Activated T-helper 17 cell treated with anti-CD3 and anti-CD28 coated beads, Interleukin-2, amount 50 U/mL, for 72 hours (primary cell): ENCODE results near the gene MAP7. TPM values are rescaled to one million over a fixed set of nuclear protein-coding genes. Genes with fewer than 3 reads are reported as not detected.
"Not testable (repeated sequence)": the region's sequence is repeated elsewhere in the genome, so short reads cannot be mapped to it uniquely, and the experiment has no call there.

Source experiments
- ATAC-seq: fragments of 150-1000 bp; cut with Tn5 transposase; replicated peaks from 2 replicates; pipeline ENCODE4 v1.10.0; 2021; ENCODE audit warnings: mild to moderate bottlenecking, moderate library complexity
- H3K27ac Mint-ChIP-seq: one replicate; pipeline ENCODE4 v1.8.0; 2022; ENCODE audit warnings: mixed read lengths
- H3K27me3 Mint-ChIP-seq: one replicate; pipeline ENCODE4 v1.8.0; 2022; ENCODE audit warnings: mixed read lengths
- H3K36me3 Mint-ChIP-seq: one replicate; pipeline ENCODE4 v1.8.0; 2022; ENCODE audit warnings: low read depth, mild to moderate bottlenecking, mixed read lengths
- H3K4me1 Mint-ChIP-seq: one replicate; pipeline ENCODE4 v1.8.0; 2022; ENCODE audit warnings: mixed read lengths
- H3K4me3 Mint-ChIP-seq: one replicate; pipeline ENCODE4 v1.8.0; 2022; ENCODE audit warnings: mild to moderate bottlenecking, mixed read lengths
- H3K9me3 Mint-ChIP-seq: one replicate; pipeline ENCODE4 v1.8.0; 2022; ENCODE audit warnings: mixed read lengths
- total RNA-seq, 2 donors: library from RNA; stranded (reverse); gene quantifications; one replicate each; pipeline ENCODE4 v1.2.3, GENCODE V29; 2022

The MAP7 gene
- total RNA-seq, 2 donors from 2014 or later = 0.76 to 1.2 TPM

GRCh38 chr6:136494059-136494458, 56.2 kb downstream of the MAP7 start:
- no peaks in the 10 kb centered on the region for H3K9me3 Mint-ChIP-seq
- H3K27me3 Mint-ChIP-seq = peaks cover 2% of the 10 kb centered on the region
- no peak overlapping the region for H3K27ac Mint-ChIP-seq
- no peak for ATAC-seq
- H3K4me1 Mint-ChIP-seq = no peaks in the 10 kb centered on the region
- H3K4me3 Mint-ChIP-seq = no peak overlapping the region
- no peaks in the 10 kb centered on the region for H3K36me3 Mint-ChIP-seq

DNA sequence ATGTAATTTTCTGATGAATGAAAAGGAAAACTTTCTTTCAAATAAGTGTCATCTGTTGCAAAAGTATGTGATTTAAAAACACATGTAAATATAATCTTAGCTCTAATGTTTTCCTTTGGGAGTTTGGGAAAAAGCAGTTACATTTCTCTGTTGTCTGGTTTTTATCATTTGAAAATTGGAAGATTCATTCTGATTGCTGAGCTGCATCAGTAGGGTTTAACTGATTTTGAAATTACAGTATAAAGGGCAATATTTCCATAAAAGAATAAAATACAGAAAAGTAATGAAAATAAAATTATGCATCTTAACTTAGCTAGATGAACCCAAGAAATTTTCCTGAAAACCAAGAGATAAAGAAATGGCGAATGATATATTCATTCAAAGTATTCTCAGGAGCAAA, 57.8 kb downstream of the MAP7 start:
- Mint-ChIP-seq H3K27me3 (peaks cover 2% of the 10 kb centered on the region), H3K4me3 (no peak overlapping the region), H3K27ac (no peak overlapping the region), H3K9me3 (no peaks in the 10 kb centered on the region), H3K36me3 (no peaks in the 10 kb centered on the region), H3K4me1 (no peaks in the 10 kb centered on the region)
- ATAC-seq = no peak

DNA sequence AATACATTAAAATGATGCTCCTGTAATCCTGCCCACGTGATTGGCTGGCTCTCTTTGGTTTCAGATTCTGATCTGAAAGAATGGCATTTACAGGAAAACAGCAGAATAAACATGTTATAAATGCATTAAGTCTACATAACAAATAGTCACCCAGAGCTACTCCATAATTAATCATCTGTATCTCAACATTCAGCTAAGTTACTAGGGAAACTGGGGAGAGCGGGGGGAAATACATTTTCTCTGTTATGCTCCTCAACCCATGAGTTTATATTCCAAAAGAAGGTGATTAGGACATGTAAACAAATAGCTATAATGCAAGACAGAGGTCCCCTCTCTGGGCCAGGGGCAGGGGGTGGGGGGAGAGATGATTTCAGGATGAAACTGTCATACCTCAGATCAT, 58.5 kb downstream of the MAP7 start:
- Mint-ChIP-seq H3K4me3 (no peak overlapping the region), H3K27ac (no peak overlapping the region), H3K4me1 (no peaks in the 10 kb centered on the region), H3K9me3 (no peaks in the 10 kb centered on the region), H3K36me3 (no peaks in the 10 kb centered on the region), H3K27me3 (peaks cover 2% of the 10 kb centered on the region)
- no peak for ATAC-seq

DNA sequence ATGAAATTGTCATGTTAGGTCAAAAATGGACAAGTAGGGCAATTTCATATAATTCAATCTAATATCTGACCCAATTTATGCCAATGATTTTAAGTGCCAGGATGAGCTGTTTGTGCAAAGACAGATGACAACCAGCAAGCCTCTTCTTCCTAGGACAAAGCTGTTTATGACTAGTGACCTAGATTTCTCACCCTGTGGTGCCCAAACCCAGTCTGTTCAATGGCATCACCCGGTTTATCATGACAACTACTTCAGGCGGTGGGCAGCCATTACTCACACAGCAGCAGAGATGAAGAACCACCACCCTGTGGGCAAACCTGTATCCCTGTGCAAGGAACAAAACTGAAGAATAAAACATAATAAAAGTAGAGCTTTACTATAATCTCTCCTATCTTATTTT, 59.0 kb downstream of the MAP7 start:
- H3K27me3 Mint-ChIP-seq = peaks cover 2% of the 10 kb centered on the region

DNA sequence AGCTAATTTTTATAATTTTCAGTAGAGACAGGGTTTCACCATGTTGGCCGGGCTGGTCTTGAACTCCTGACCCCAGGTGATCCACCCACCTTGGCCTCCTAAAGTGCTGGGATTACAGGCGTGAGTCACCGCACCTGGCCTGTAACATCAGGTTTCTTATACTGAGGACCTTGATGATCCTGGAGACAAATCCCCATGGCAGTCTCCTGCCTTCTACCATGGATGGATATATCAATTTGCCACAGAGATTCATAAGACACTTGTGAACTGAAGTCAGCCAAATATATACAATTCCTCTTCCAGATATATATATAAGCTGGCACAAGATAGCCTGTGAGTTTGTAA, 60.6 kb downstream of the MAP7 start:
- not testable (repeated sequence) for H3K36me3 Mint-ChIP-seq, H3K27me3 Mint-ChIP-seq, H3K4me1 Mint-ChIP-seq, H3K27ac Mint-ChIP-seq, ATAC-seq, H3K4me3 Mint-ChIP-seq, H3K9me3 Mint-ChIP-seq

More for the DNA sequence above, 59.0 kb downstream of the MAP7 start:
- Mint-ChIP-seq H3K4me3 (no peak overlapping the region), H3K36me3 (no peaks in the 10 kb centered on the region), H3K27ac (no peak overlapping the region), H3K9me3 (no peaks in the 10 kb centered on the region), H3K4me1 (no peaks in the 10 kb centered on the region)
- ATAC-seq = no peak

DNA sequence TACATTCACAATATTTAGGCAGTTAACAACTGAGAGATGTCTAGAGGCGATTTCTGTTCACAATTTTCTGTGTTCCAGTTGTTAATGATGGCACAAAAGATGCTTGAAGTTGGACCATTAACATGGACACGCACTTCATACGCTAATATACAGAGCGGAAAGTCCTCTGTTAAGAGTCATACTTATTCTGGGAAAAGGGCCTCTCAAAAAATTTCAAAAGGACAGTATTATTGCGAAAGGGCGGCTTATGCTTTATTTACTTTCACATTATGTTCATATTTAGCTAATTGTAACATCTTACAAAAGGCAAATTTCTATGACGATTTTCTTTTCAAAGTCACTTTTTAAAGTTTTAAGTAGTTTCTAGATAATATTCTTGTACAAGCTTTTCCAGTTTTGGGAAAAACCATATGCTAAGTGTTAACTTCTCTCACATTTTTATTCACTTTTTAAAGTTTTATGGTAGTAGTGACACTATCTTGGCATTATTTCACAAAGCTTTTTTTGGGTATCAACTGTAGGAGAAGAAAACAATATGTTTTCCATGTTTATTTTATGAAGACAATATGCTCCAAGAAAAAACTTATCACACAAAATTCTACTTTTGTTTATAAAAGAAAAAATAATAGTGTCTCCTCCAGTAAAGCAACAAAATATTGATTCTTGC, 62.3 kb downstream of the MAP7 start:
- no peaks in the 10 kb centered on the region for H3K4me1 Mint-ChIP-seq
- H3K27me3 Mint-ChIP-seq = no peaks in the 10 kb centered on the region
- H3K9me3 Mint-ChIP-seq = no peaks in the 10 kb centered on the region
- no peak overlapping the region for H3K27ac Mint-ChIP-seq
- no peak overlapping the region for H3K4me3 Mint-ChIP-seq
- H3K36me3 Mint-ChIP-seq = no peaks in the 10 kb centered on the region
- ATAC-seq = no peak

- no peak overlapping the region for H3K27ac Mint-ChIP-seq
- no peak overlapping the region for H3K4me3 Mint-ChIP-seq
- H3K36me3 Mint-ChIP-seq = no peaks in the 10 kb centered on the region
- no peaks in the 10 kb centered on the region for H3K27me3 Mint-ChIP-seq
- H3K9me3 Mint-ChIP-seq = no peaks in the 10 kb centered on the region
- ATAC-seq = no peak
- H3K4me1 Mint-ChIP-seq = no peaks in the 10 kb centered on the region
Measured at GRCh38 chr6:136486357-136486756, 63.9 kb downstream of the MAP7 start.

DNA sequence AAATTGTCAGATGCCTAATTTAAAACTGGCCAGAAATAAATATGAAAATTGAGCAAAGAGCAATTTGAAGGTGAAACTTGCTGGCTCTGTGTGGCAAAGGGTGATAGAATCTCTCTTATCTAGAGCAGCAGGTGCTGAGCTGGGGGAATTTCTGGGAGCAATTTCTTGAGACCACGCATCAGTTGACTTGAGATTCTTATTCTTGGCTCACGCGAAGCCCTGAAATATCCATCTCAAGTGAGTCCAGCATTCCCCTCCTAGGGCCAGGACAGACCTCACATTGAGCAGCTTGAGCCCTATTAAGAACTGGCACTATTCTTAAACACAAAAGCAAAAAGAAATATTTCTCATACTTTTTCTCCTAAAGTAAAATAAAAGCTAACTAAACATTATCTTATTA, 66.3 kb downstream of the MAP7 start:
- H3K4me1 Mint-ChIP-seq = no peaks in the 10 kb centered on the region
- no peaks in the 10 kb centered on the region for H3K36me3 Mint-ChIP-seq
- ATAC-seq = no peak
- H3K4me3 Mint-ChIP-seq = no peak overlapping the region
- no peak overlapping the region for H3K27ac Mint-ChIP-seq
- no peaks in the 10 kb centered on the region for H3K9me3 Mint-ChIP-seq
- H3K27me3 Mint-ChIP-seq = no peaks in the 10 kb centered on the region

GRCh38 chr6:136483005-136483404, 67.2 kb downstream of the MAP7 start:
- H3K4me1 Mint-ChIP-seq, H3K9me3 Mint-ChIP-seq, ATAC-seq, H3K27me3 Mint-ChIP-seq, H3K4me3 Mint-ChIP-seq, H3K36me3 Mint-ChIP-seq, H3K27ac Mint-ChIP-seq: not testable (repeated sequence)

DNA sequence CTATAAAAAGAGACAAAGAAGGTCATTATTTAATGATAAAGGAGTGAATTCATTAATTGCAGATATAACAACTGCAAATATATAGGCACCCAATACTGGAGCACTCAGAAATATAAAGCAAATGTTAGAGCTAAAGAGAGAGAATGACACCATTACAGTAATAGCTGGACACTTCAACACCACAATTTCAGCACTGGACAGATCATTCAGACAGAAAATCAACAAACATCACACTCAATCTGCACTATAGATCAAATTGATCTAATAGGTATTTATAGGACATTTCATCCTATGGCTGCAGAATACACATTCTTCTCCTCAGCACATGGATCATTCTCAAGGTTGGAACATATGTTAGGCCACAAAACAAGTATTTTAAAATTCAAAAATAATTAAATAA, 72.7 kb downstream of the MAP7 start:
- H3K27me3 Mint-ChIP-seq = peaks cover 19% of the 10 kb centered on the region
- H3K27ac Mint-ChIP-seq = no peak overlapping the region
- no peaks in the 10 kb centered on the region for H3K4me1 Mint-ChIP-seq
- H3K9me3 Mint-ChIP-seq = no peaks in the 10 kb centered on the region
- H3K4me3 Mint-ChIP-seq = no peak overlapping the region
- no peaks in the 10 kb centered on the region for H3K36me3 Mint-ChIP-seq
- no peak for ATAC-seq

GRCh38 chr6:136475686-136476085, 74.5 kb downstream of the MAP7 start:
- H3K4me1 Mint-ChIP-seq = no peaks in the 10 kb centered on the region
- no peak for ATAC-seq
- no peak overlapping the region for H3K27ac Mint-ChIP-seq
- H3K36me3 Mint-ChIP-seq = no peaks in the 10 kb centered on the region
- no peak overlapping the region for H3K4me3 Mint-ChIP-seq
- no peaks in the 10 kb centered on the region for H3K9me3 Mint-ChIP-seq
- H3K27me3 Mint-ChIP-seq = peaks cover 22% of the 10 kb centered on the region

DNA sequence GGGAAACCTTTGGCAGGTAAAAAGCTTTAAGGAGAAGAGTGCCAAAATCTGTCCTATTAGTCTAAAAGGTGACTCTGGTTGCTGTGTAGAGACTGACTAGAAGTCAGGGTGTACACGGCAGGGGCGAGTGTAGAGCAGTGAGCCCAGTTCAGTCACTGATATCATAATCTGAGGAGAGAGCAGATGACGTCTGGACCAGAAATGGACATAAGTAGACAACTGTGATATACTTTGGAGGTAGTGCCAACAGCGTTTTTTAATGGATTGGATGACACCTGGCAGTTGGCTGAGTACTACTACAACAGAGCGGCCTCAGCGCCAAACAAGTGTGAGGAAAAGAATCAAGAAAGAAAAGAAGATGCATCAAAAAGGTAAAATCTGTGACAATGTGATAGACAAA, 76.0 kb downstream of the MAP7 start:
- Mint-ChIP-seq H3K27me3 (peaks cover 22% of the 10 kb centered on the region), H3K4me1 (peaks cover 2% of the 10 kb centered on the region), H3K27ac (no peak overlapping the region), H3K4me3 (no peak overlapping the region), H3K9me3 (no peaks in the 10 kb centered on the region), H3K36me3 (no peaks in the 10 kb centered on the region)
- ATAC-seq = no peak

- peaks cover 14% of the 10 kb centered on the region for H3K27me3 Mint-ChIP-seq
- no peak for ATAC-seq
- H3K4me1 Mint-ChIP-seq = peaks cover 4% of the 10 kb centered on the region
- H3K27ac Mint-ChIP-seq = no peak overlapping the region
- no peak overlapping the region for H3K4me3 Mint-ChIP-seq
- no peaks in the 10 kb centered on the region for H3K36me3 Mint-ChIP-seq
- no peaks in the 10 kb centered on the region for H3K9me3 Mint-ChIP-seq
Measured at GRCh38 chr6:136471922-136472321, 78.3 kb downstream of the MAP7 start.

- Mint-ChIP-seq H3K9me3 (no peaks in the 10 kb centered on the region), H3K27me3 (peaks cover 14% of the 10 kb centered on the region)
- no peak for ATAC-seq
Measured at GRCh38 chr6:136471372-136471771, 78.8 kb downstream of the MAP7 start.

GRCh38 chr6:136470044-136470443, 80.2 kb downstream of the MAP7 start:
- Mint-ChIP-seq H3K27ac (no peak overlapping the region), H3K4me1 (peaks cover 4% of the 10 kb centered on the region), H3K9me3 (no peaks in the 10 kb centered on the region), H3K4me3 (no peak overlapping the region), H3K36me3 (no peaks in the 10 kb centered on the region), H3K27me3 (peaks cover 14% of the 10 kb centered on the region)
- ATAC-seq = no peak

More at GRCh38 chr6:136471372-136471771, 78.8 kb downstream of the MAP7 start:
- Mint-ChIP-seq H3K4me1 (peaks cover 4% of the 10 kb centered on the region), H3K27ac (no peak overlapping the region), H3K4me3 (no peak overlapping the region), H3K36me3 (no peaks in the 10 kb centered on the region)

- H3K36me3 Mint-ChIP-seq = no peaks in the 10 kb centered on the region
Measured at GRCh38 chr6:136469154-136469553, 81.1 kb downstream of the MAP7 start.

More at GRCh38 chr6:136469154-136469553, 81.1 kb downstream of the MAP7 start:
- Mint-ChIP-seq H3K4me1 (peaks cover 5% of the 10 kb centered on the region), H3K9me3 (no peaks in the 10 kb centered on the region), H3K27ac (no peak overlapping the region), H3K4me3 (no peak overlapping the region), H3K27me3 (peaks cover 12% of the 10 kb centered on the region)
- ATAC-seq = no peak
